H1 (cell line): ENCODE measurements around the gene CTCF. TPM values are rescaled to one million over a fixed set of nuclear protein-coding genes. Genes with fewer than 3 reads are reported as not detected.

ENCODE experiments used
- CTCF ChIA-PET: fragments of 300-600 bp; sonication (Branson Sonifier 250); formaldehyde crosslinking; loops from one replicate; lab custom pipeline; 2021; ENCODE audit not compliant: partially characterized antibody; lab: Charles Lee
- POLR2A ChIA-PET: fragments of 300-600 bp; sonication (Branson Sonifier 250); formaldehyde crosslinking; loops from one replicate; lab custom pipeline; 2021; ENCODE audit warnings: inconsistent platforms; ENCODE audit not compliant: partially characterized antibody; lab: Charles Lee
- DNase-seq, 2 experiments: peaks; one replicate each; pipeline versions ENCODE4 v3.0.0 to v3.0.0-alpha.2; 2010 to 2022; ENCODE audit warnings: low spot score in 2 of 2, low read depth in 1 of 2, mixed read lengths in 1 of 2
- FAIRE-seq: peaks from 2 replicates; lab custom pipeline; 2011; peaks lifted over from hg19 to GRCh38; lab: Jason Lieb, UNC
- H2AFZ ChIP-seq: 2 replicates; pipeline ENCODE4 v1.8.1; 2012; ENCODE audit warnings: low read length, inconsistent platforms
- H2AK5ac ChIP-seq: 2 replicates; pipeline ENCODE4 v1.6.1; 2013; ENCODE audit warnings: low read depth, low read length
- H2BK120ac ChIP-seq: replicated peaks from 2 replicates; pipeline ENCODE3; 2013; ENCODE audit warnings: low read depth, low read length, inconsistent platforms
- H2BK12ac ChIP-seq: 2 replicates; pipeline ENCODE4 v1.6.1; 2013; ENCODE audit warnings: low read depth, low read length
- H2BK15ac ChIP-seq: 2 replicates; pipeline ENCODE4 v1.6.1; 2013; ENCODE audit warnings: low read length
- H2BK20ac ChIP-seq: 2 replicates; pipeline ENCODE4 v1.6.1; 2013; ENCODE audit warnings: low read length
- H2BK5ac ChIP-seq: 2 replicates; pipeline ENCODE4 v1.6.1; 2013; ENCODE audit warnings: low read depth, low read length
- H3K14ac ChIP-seq: 2 replicates; pipeline ENCODE4 v1.6.1; 2013; ENCODE audit warnings: inconsistent platforms; ENCODE audit not compliant: insufficient read length
- H3K18ac ChIP-seq: 2 replicates; pipeline ENCODE4 v1.6.1; 2013; ENCODE audit warnings: low read length; ENCODE audit errors: extremely low read depth
- H3K23ac ChIP-seq: 2 replicates; pipeline ENCODE4 v1.6.1; 2013; ENCODE audit warnings: inconsistent platforms; ENCODE audit not compliant: insufficient read length
- H3K23me2 ChIP-seq: 2 replicates; pipeline ENCODE4 v1.6.1; 2013; ENCODE audit warnings: low read depth, low read length
- H3K27ac ChIP-seq: 2 replicates; pipeline ENCODE4 v1.6.1; 2011; ENCODE audit warnings: low read depth, low read length, inconsistent platforms
- H3K27me3 ChIP-seq, 4 experiments: replicated peaks in 1 of 4; 1 replicate in 1 of 4; 2 replicates in 3 of 4; pipeline versions ENCODE4 v1.6.1 to v1.8.1; 2011 to 2013; ENCODE audit warnings: low read length in 3 of 4, mild to moderate bottlenecking in 3 of 4, inconsistent platforms in 2 of 4, mixed read lengths in 2 of 4, moderate library complexity in 1 of 4; ENCODE audit not compliant: control insufficient read depth in 3 of 4, insufficient read depth in 3 of 4; ENCODE audit errors: extremely low read depth in 1 of 4
- H3K36me3 ChIP-seq, 4 experiments: 2 replicates each; pipeline versions ENCODE4 v1.6.1 to v1.8.1; 2011 to 2013; ENCODE audit warnings: mild to moderate bottlenecking in 4 of 4, low read length in 3 of 4, moderate library complexity in 2 of 4, control low read depth in 1 of 4, inconsistent platforms in 1 of 4; ENCODE audit not compliant: insufficient read depth in 4 of 4, control insufficient read depth in 2 of 4
- H3K4ac ChIP-seq: replicated peaks from 2 replicates; pipeline ENCODE3; 2013; ENCODE audit warnings: low read length, low read depth, mixed read lengths, inconsistent platforms; ENCODE audit not compliant: insufficient read length
- H3K4me1 ChIP-seq, 4 experiments: replicated peaks in 1 of 4; 1 replicate in 1 of 4; 2 replicates in 3 of 4; pipeline versions ENCODE4 v1.6.1 to v1.8.1; 2011 to 2013; ENCODE audit warnings: low read length in 3 of 4, inconsistent platforms in 2 of 4, mixed read lengths in 1 of 4; ENCODE audit not compliant: insufficient read depth in 4 of 4, control insufficient read depth in 3 of 4
- H3K4me2 ChIP-seq, 2 experiments: 2 replicates each; pipeline versions ENCODE4 v1.6.1 to v1.8.1; 2011 to 2013; ENCODE audit warnings: low read depth in 2 of 2, low read length in 2 of 2, control low read depth in 1 of 2, inconsistent platforms in 1 of 2, mild to moderate bottlenecking in 1 of 2; ENCODE audit not compliant: insufficient read depth in 1 of 2
- H3K4me3 ChIP-seq, 4 experiments: fragments of 200-600, 300-600 bp in 1 of 4; sonication (generic), shearing (Covaris generic), sonication (Bioruptor Twin) in 1 of 4; 2 replicates each; pipeline versions ENCODE4 v1.5.1 to v1.8.1; 2011 to 2016; ENCODE audit warnings: low read length in 4 of 4, low read depth in 3 of 4, control low read depth in 2 of 4, inconsistent platforms in 2 of 4, mild to moderate bottlenecking in 2 of 4, mixed read lengths in 1 of 4, moderate library complexity in 1 of 4; ENCODE audit not compliant: insufficient read depth in 2 of 4; ENCODE audit errors: extremely low read depth in 1 of 4
- H3K56ac ChIP-seq: replicated peaks from 2 replicates; pipeline ENCODE3; 2013; ENCODE audit warnings: low read depth, mild to moderate bottlenecking, mixed read lengths, low read length, inconsistent platforms; ENCODE audit not compliant: insufficient read length
- H3K79me1 ChIP-seq: 2 replicates; pipeline ENCODE4 v1.6.1; 2013; ENCODE audit warnings: low read depth, low read length, control low read depth
- H3K79me2 ChIP-seq, 2 experiments: 2 replicates each; pipeline versions ENCODE4 v1.6.1 to v1.8.1; 2012 to 2013; ENCODE audit warnings: low read length in 2 of 2, mild to moderate bottlenecking in 2 of 2, inconsistent platforms in 1 of 2; ENCODE audit not compliant: insufficient read depth in 2 of 2, control insufficient read depth in 1 of 2
- H3K9ac ChIP-seq, 4 experiments: replicated peaks in 1 of 4; 1 replicate in 1 of 4; 2 replicates in 3 of 4; pipeline versions ENCODE4 v1.6.1 to v1.8.1; 2011 to 2013; ENCODE audit warnings: low read depth in 3 of 4, low read length in 3 of 4, control low read depth in 2 of 4, mild to moderate bottlenecking in 2 of 4, moderate library complexity in 2 of 4, inconsistent platforms in 1 of 4; ENCODE audit errors: extremely low read depth in 1 of 4
- H3K9me3 ChIP-seq, 2 experiments: 2 replicates each; pipeline versions ENCODE4 v1.6.1 to v1.8.1; 2012 to 2013; ENCODE audit warnings: mild to moderate bottlenecking in 2 of 2, moderate library complexity in 2 of 2, control low read depth in 1 of 2, inconsistent platforms in 1 of 2, low read depth in 1 of 2, low read length in 1 of 2, mixed read lengths in 1 of 2; ENCODE audit not compliant: insufficient read depth in 2 of 2
- H4K20me1 ChIP-seq, 2 experiments: replicated peaks in 1 of 2; 2 replicates each; pipeline versions ENCODE3 to v1.8.1; 2011 to 2013; ENCODE audit warnings: inconsistent platforms in 2 of 2, low read length in 2 of 2, mild to moderate bottlenecking in 1 of 2; ENCODE audit not compliant: insufficient read depth in 2 of 2, control insufficient read depth in 1 of 2
- H4K5ac ChIP-seq: 2 replicates; pipeline ENCODE4 v1.6.1; 2013; ENCODE audit warnings: low read length, low read depth, mixed read lengths, inconsistent platforms; ENCODE audit not compliant: insufficient read length
- H4K8ac ChIP-seq: 2 replicates; pipeline ENCODE4 v1.8.0; 2013; ENCODE audit warnings: mild to moderate bottlenecking, moderate library complexity, low read length, inconsistent platforms; ENCODE audit not compliant: insufficient read depth; ENCODE audit errors: extremely low read depth
- H4K91ac ChIP-seq: replicated peaks from 2 replicates; pipeline ENCODE3; 2013; ENCODE audit warnings: low read length, mixed read lengths, inconsistent platforms; ENCODE audit not compliant: insufficient read length
- YY1 ChIP-seq: IDR thresholded peaks from 2 replicates; pipeline ENCODE4 v1.6.1; 2011; ENCODE audit warnings: low read depth, mild to moderate bottlenecking, low read length
- WGBS, 2 experiments: shearing (Covaris generic) in 1 of 2; methylation state at CpG; one replicate each; pipeline versions ENCODE4 v1.1.6 to v1.1.7; 2013 to 2015; ENCODE audit warnings: low lambda C conversion rate in 2 of 2, mixed read lengths in 2 of 2, inconsistent platforms in 1 of 2, low coverage in 1 of 2, missing lambda C conversion rate in 1 of 2; ENCODE audit not compliant: insufficient replicate concordance in 2 of 2, insufficient coverage in 1 of 2, insufficient read length in 1 of 2; ENCODE audit errors: extremely low coverage in 1 of 2, missing lambda C conversion rate in 1 of 2; 5-methylcytosine and 5-hydroxymethylcytosine counted together
- polyA plus RNA-seq, 7 experiments: library from polyadenylated mRNA; depleted of rRNA in 3 of 7; stranded (reverse) in 5 of 7; unstranded in 2 of 7; fragments of >200 nt in 5 of 7; fragments of 200-250 nt in 2 of 7; gene quantifications; 1 replicate in 5 of 7; 2 replicates in 1 of 7; 4 replicates in 1 of 7; pipeline versions ENCODE4 v1.2.1 to v1.2.3, GENCODE V29; 2011 to 2013; ENCODE audit warnings: missing spikeins in 2 of 7, mixed read lengths in 2 of 7
- total RNA-seq: library from RNA; stranded (reverse); fragmentation: NEBNext Ultra II Directional; extraction: Animal tissue kit (Norgen Biotek cat#: 25700); gene quantifications from 2 replicates; pipeline ENCODE4 v1.2.1, GENCODE V29; 2021

CTCF gene
- total and polyA plus RNA-seq, 2 of the 8 experiments (the other 6 are each of a cell fraction or from before 2014, with no cell fraction given): 32.4 to 66.0 TPM

GRCh38 chr16:67580202-67580601 is 17.9 kb downstream of the CTCF start:
- Histone ChIP-seq H3K23me2 (no peaks in the 10 kb centered on the region), H3K18ac (no peak overlapping the region), H3K23ac (no peak overlapping the region), H2BK12ac (no peak overlapping the region), H3K9ac (no peak overlapping the region), H3K4ac (no peak overlapping the region), H3K27me3 (no peaks in the 10 kb centered on the region), H4K20me1 (no peaks in the 10 kb centered on the region), H2BK120ac (no peak overlapping the region), H3K79me1 (peaks cover 7% of the 10 kb centered on the region; the same call in 1 of the 2 replicates), H3K4me2 (no peak overlapping the region), H4K91ac (no peak overlapping the region), H4K8ac (no peak overlapping the region), H2AK5ac (no peak overlapping the region), H3K79me2 (peaks cover 0 to 54% of the 10 kb centered on the region in 2 experiments; a peak in 3 of 4 replicates), H2BK15ac (no peak overlapping the region), H2BK5ac (no peak overlapping the region), H2BK20ac (no peak overlapping the region), H3K56ac (no peak overlapping the region), H3K4me3 (no peak overlapping the region), H3K27ac (no peak overlapping the region), H3K14ac (no peak overlapping the region), H3K4me1 (no peaks in the 10 kb centered on the region), H2AFZ (no peak overlapping the region), H3K36me3 (peaks cover 0 to 9% (median 2%) of the 10 kb centered on the region in 4 experiments; a peak in 1 of 8 replicates), H3K9me3 (no peaks in the 10 kb centered on the region), H4K5ac (no peak overlapping the region)
- TF ChIP-seq YY1: no peak
- WGBS, 2 experiments: 98% methylated on average over 4 of the region's 4 CpGs; no CpG with 5 or more reads in 1 of the 2 experiments
- POLR2A ChIA-PET: interaction anchor here (0.6 kb wide), 2 partner anchors 10 to 11 kb away, joined by 3 to 6 read pairs; no protein-coding TSS in a partner anchor
- FAIRE-seq: no peak
- DNase-seq: no peak
- CTCF ChIA-PET: interaction anchor here (0.8 to 2.0 kb wide), 5 partner anchors 10 to 201 kb away, joined by 3 to 7 read pairs (median 4); partner anchors contain the start of gene CTCF
